Measurements from ENCODE around the gene RASAL1. TPM values are rescaled to one million over a fixed set of nuclear protein-coding genes. Genes with fewer than 3 reads are reported as not detected.

The RASAL1 gene
- total RNA-seq, 1 experiment from 2014 or later, result 8.1 TPM

DNA sequence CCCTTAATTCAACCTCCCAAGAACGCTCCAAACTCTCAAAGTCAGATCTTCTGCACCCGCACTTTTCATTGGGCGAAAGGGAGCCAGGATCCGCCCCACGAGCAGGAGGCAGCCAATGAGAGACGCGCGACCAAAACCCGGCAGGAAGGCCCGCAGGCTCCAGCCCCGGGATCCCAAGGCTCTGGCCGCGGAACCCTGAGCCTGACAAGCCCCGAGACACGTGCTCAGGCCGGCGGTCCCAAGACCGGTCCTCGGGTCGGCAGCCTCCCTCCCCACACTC lies 49.3 kb upstream of the RASAL1 start (continued):
- TF ChIP-seq, protein P1, sequence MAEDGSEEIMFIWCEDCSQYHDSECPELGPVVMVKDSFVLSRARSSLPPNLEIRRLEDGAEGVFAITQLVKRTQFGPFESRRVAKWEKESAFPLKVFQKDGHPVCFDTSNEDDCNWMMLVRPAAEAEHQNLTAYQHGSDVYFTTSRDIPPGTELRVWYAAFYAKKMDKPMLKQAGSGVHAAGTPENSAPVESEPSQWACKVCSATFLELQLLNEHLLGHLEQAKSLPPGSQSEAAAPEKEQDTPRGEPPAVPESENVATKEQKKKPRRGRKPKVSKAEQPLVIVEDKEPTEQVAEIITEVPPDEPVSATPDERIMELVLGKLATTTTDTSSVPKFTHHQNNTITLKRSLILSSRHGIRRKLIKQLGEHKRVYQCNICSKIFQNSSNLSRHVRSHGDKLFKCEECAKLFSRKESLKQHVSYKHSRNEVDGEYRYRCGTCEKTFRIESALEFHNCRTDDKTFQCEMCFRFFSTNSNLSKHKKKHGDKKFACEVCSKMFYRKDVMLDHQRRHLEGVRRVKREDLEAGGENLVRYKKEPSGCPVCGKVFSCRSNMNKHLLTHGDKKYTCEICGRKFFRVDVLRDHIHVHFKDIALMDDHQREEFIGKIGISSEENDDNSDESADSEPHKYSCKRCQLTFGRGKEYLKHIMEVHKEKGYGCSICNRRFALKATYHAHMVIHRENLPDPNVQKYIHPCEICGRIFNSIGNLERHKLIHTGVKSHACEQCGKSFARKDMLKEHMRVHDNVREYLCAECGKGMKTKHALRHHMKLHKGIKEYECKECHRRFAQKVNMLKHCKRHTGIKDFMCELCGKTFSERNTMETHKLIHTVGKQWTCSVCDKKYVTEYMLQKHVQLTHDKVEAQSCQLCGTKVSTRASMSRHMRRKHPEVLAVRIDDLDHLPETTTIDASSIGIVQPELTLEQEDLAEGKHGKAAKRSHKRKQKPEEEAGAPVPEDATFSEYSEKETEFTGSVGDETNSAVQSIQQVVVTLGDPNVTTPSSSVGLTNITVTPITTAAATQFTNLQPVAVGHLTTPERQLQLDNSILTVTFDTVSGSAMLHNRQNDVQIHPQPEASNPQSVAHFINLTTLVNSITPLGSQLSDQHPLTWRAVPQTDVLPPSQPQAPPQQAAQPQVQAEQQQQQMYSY (CRISPR knock-in tag; IDR thresholded peaks at IDR 0.05), result peak; percentile 44; the same call in 1 of the 2 replicates
- TF ChIP-seq ZNF416 (CRISPR knock-in tag; IDR thresholded peaks at IDR 0.05), result no peak
- TF ChIP-seq, protein P2, sequence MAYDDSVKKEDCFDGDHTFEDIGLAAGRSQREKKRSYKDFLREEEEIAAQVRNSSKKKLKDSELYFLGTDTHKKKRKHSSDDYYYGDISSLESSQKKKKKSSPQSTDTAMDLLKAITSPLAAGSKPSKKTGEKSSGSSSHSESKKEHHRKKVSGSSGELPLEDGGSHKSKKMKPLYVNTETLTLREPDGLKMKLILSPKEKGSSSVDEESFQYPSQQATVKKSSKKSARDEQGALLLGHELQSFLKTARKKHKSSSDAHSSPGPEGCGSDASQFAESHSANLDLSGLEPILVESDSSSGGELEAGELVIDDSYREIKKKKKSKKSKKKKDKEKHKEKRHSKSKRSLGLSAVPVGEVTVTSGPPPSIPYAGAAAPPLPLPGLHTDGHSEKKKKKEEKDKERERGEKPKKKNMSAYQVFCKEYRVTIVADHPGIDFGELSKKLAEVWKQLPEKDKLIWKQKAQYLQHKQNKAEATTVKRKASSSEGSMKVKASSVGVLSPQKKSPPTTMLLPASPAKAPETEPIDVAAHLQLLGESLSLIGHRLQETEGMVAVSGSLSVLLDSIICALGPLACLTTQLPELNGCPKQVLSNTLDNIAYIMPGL (CRISPR knock-in tag; IDR thresholded peaks at IDR 0.05), result no peak
- TF ChIP-seq TCF7 (CRISPR knock-in tag; IDR thresholded peaks at IDR 0.05; ENCODE audit: low read depth), result no peak
- TF ChIP-seq, protein P3, sequence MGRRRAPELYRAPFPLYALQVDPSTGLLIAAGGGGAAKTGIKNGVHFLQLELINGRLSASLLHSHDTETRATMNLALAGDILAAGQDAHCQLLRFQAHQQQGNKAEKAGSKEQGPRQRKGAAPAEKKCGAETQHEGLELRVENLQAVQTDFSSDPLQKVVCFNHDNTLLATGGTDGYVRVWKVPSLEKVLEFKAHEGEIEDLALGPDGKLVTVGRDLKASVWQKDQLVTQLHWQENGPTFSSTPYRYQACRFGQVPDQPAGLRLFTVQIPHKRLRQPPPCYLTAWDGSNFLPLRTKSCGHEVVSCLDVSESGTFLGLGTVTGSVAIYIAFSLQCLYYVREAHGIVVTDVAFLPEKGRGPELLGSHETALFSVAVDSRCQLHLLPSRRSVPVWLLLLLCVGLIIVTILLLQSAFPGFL (CRISPR knock-in tag; IDR thresholded peaks at IDR 0.05; ENCODE audit: borderline replicate concordance), result peak; percentile 83; the same call in 1 of the 2 replicates
- no peak for TF ChIP-seq TEAD1 (CRISPR knock-in tag; IDR thresholded peaks at IDR 0.05)
- no peak for TF ChIP-seq MYBL2 (CRISPR knock-in tag; IDR thresholded peaks at IDR 0.05)

DNA sequence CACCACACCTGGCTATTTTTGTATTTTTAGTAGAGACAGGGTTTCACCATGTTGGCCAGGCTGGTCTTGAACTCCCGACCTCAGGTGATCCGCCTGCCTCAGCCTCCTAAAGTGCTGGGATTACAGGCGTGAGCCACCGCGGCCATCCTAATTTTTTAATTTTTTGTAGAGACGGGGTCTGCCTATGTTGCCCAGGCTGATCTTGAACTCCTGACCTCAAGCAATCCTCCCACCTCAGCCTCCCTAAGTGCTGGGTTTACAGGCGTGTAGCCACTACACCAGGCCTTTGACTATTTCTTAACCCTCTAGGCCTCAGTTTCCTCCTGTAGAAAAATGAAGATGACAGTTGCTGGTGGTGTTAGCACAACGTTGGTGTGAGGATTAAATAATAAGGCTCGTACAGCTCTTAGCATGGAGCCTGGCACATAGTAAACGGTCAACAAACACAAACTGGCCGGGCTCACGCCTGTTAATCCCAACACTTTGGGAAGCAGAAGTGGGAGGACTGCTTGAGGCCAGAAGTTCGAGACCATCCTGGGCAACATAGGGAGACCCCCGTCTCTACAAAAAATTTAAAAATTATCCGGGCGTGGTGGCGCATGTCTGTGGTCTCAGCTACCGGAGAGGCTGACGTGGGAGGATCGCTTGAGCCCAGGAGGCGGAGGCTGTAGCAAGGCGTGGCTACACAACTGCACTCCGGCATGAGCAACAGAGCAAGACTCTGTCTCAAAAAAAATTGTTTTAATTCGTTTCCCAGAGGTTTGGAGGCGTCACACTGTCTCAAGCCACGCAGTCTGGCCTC lies 48.7 kb upstream of the RASAL1 start:
- peak overlapping the region; percentile 88 for H3K4me3 Mint-ChIP-seq
- ChIA-PET CTCF (interaction anchor here (0.5 to 4.3 kb wide), 6 partner anchors 9 to 195 kb away, joined by 3 to 21 read pairs (median 5); partner anchors contain the start of gene RASAL1), POLR2A (no interaction called here)
- DNase-seq (ENCODE audit: low spot score), result no peak
- peaks cover 36% of the 10 kb centered on the region for H3K36me3 Mint-ChIP-seq
- peak overlapping the region; percentile 76 for H3K27ac Mint-ChIP-seq
- ATAC-seq, result peak; percentile 8
- no peaks in the 10 kb centered on the region for H3K9me3 Mint-ChIP-seq
- H3K27me3 Mint-ChIP-seq (ENCODE audit: low read depth), result no peaks in the 10 kb centered on the region
- H3K4me1 Mint-ChIP-seq, result peaks cover 14% of the 10 kb centered on the region
- TF ChIP-seq, protein P4, sequence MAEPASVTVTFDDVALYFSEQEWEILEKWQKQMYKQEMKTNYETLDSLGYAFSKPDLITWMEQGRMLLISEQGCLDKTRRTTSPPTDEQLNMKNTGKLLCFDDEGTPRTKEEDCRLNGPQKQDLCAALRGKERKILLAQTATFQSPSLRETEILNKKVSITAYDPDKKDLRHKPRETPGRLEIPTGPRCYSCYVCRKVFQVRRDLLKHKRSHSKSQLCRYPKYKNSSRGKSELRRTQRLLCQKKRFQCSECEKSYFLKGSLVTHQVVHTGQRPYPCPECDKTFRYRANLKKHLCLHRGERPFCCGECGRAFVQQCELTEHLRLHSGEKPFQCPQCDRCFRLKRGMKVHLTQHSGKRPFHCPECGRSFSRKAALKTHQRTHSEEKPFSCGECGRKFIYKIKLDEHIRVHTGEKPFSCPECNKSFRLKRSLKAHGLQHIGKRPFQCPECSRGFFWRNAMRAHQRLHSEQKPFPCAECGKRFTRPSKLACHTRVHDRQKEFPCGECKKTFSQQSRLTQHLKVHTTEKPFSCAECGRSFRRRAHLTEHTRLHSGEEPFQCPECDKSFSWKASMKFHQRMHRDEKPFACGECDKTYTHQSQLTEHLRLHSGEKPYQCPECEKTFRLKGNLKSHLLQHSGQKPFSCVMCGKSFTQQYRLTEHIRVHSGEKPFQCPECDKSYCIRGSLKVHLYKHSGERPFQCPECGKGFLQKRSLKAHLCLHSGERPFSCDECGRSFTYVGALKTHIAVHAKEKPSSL (CRISPR knock-in tag; conservative IDR thresholded peaks at IDR 0.05), result no peak
- TF ChIP-seq, protein P5, sequence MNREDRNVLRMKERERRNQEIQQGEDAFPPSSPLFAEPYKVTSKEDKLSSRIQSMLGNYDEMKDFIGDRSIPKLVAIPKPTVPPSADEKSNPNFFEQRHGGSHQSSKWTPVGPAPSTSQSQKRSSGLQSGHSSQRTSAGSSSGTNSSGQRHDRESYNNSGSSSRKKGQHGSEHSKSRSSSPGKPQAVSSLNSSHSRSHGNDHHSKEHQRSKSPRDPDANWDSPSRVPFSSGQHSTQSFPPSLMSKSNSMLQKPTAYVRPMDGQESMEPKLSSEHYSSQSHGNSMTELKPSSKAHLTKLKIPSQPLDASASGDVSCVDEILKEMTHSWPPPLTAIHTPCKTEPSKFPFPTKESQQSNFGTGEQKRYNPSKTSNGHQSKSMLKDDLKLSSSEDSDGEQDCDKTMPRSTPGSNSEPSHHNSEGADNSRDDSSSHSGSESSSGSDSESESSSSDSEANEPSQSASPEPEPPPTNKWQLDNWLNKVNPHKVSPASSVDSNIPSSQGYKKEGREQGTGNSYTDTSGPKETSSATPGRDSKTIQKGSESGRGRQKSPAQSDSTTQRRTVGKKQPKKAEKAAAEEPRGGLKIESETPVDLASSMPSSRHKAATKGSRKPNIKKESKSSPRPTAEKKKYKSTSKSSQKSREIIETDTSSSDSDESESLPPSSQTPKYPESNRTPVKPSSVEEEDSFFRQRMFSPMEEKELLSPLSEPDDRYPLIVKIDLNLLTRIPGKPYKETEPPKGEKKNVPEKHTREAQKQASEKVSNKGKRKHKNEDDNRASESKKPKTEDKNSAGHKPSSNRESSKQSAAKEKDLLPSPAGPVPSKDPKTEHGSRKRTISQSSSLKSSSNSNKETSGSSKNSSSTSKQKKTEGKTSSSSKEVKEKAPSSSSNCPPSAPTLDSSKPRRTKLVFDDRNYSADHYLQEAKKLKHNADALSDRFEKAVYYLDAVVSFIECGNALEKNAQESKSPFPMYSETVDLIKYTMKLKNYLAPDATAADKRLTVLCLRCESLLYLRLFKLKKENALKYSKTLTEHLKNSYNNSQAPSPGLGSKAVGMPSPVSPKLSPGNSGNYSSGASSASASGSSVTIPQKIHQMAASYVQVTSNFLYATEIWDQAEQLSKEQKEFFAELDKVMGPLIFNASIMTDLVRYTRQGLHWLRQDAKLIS (CRISPR knock-in tag; IDR thresholded peaks at IDR 0.05; ENCODE audit: borderline replicate concordance), result no peak
- TF ChIP-seq OVOL2 (CRISPR knock-in tag; IDR thresholded peaks at IDR 0.05; ENCODE audit: borderline replicate concordance) (no peak), ETV6 (CRISPR knock-in tag; IDR thresholded peaks at IDR 0.05) (no peak)
- TF ChIP-seq, protein P6, sequence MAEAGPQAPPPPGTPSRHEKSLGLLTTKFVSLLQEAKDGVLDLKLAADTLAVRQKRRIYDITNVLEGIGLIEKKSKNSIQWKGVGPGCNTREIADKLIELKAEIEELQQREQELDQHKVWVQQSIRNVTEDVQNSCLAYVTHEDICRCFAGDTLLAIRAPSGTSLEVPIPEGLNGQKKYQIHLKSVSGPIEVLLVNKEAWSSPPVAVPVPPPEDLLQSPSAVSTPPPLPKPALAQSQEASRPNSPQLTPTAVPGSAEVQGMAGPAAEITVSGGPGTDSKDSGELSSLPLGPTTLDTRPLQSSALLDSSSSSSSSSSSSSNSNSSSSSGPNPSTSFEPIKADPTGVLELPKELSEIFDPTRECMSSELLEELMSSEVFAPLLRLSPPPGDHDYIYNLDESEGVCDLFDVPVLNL (CRISPR knock-in tag; IDR thresholded peaks at IDR 0.05; ENCODE audit: borderline replicate concordance, low read depth), result no peak
- TF ChIP-seq, protein P7, sequence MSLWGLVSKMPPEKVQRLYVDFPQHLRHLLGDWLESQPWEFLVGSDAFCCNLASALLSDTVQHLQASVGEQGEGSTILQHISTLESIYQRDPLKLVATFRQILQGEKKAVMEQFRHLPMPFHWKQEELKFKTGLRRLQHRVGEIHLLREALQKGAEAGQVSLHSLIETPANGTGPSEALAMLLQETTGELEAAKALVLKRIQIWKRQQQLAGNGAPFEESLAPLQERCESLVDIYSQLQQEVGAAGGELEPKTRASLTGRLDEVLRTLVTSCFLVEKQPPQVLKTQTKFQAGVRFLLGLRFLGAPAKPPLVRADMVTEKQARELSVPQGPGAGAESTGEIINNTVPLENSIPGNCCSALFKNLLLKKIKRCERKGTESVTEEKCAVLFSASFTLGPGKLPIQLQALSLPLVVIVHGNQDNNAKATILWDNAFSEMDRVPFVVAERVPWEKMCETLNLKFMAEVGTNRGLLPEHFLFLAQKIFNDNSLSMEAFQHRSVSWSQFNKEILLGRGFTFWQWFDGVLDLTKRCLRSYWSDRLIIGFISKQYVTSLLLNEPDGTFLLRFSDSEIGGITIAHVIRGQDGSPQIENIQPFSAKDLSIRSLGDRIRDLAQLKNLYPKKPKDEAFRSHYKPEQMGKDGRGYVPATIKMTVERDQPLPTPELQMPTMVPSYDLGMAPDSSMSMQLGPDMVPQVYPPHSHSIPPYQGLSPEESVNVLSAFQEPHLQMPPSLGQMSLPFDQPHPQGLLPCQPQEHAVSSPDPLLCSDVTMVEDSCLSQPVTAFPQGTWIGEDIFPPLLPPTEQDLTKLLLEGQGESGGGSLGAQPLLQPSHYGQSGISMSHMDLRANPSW (CRISPR knock-in tag; conservative IDR thresholded peaks at IDR 0.05; ENCODE audit: low read depth), result no peak
